ENCODE results near the gene DAND5. TPM values are rescaled to one million over a fixed set of nuclear protein-coding genes. Genes with fewer than 3 reads are reported as not detected.
A peak's percentile ranks its signal among the peaks of the same experiment; 100 is the strongest.

Gene DAND5
- total and polyA plus RNA-seq, 9 of the 15 experiments (the other 6 are each of a cell fraction or from before 2014, with no cell fraction given) = 0.22 to 0.83 (median 0.60) TPM

DNA sequence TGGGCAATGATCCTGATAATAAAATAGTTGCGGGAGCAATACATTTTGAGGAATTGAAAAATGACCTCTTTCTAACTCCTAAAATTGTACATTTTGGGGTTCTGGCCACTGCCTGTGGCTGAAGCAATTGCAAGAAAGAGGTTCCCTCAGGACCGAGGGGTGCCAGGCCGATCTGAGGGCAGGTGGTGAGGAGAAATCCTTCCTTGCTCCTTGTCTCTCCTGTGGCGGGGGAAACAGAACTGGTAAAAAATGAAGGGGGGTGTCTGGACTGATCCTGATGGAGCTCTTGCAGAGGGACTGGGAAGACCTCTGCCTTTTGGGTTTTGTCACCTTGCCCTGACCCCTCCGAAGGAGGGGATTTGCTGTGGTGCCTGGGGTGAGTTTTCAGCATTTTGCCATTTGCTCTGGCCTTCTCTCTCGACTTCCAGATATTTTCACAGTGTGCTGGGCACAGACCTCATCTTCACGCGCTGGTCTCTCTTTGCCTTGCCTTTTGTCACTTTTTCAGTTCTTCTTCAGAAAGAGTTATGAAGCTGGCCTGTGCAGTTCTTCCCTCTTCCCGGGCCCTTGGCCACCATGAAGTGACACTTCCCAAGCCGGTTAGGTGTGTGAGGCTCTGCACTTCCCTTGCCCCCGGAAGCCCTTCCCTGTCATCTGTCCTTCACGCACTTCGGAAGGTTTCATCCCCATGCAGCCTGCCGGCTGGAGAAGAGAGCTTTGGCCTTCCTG, 48.1 kb downstream of the DAND5 start:
- peak overlapping the region; percentile 39 for H3K4me2 ChIP-seq (ENCODE audit: insufficient read depth, low read length)
- no peaks in the 10 kb centered on the region for H3K27me3 ChIP-seq (ENCODE audit: control insufficient read depth in 2 of 2, insufficient read depth in 2 of 2, low read length in 2 of 2)
- CTCF ChIA-PET (ENCODE audit: low intra/inter-chr PET ratio) = no interaction called here
- no peak for ATAC-seq
- peak overlapping the region; percentile 49 to 76; a peak in 2 of 4 replicates for H3K9ac ChIP-seq (ENCODE audit: insufficient read depth in 1 of 2, low read depth in 2 of 2, low read length in 2 of 2)
- H3K9me1 ChIP-seq (ENCODE audit: control insufficient read depth, insufficient read depth, low read length) = no peaks in the 10 kb centered on the region
- POLR2A ChIA-PET = interaction anchor here (0.6 to 1.1 kb wide), 4 partner anchors 11 to 651 kb away, joined by 3 read pairs; no protein-coding TSS in a partner anchor
- no peak overlapping the region for H2AFZ ChIP-seq (ENCODE audit: low read depth, low read length)
- no peaks in the 10 kb centered on the region for H4K20me1 ChIP-seq (replicated peaks; ENCODE audit: control insufficient read depth, insufficient read depth, low read length)
- no peak for TF ChIP-seq CEBPG (CRISPR knock-in tag; IDR thresholded peaks at IDR 0.05)
- TF ChIP-seq CEBPG (tag; conservative IDR thresholded peaks at IDR 0.05 in 1 of 2, IDR thresholded peaks at IDR 0.05 in 1 of 2) = no peak
- peak; percentile 27 for TF ChIP-seq PRDM10 (IDR thresholded peaks at IDR 0.05; ENCODE audit: partially characterized antibody)
- TF ChIP-seq C11orf30 (IDR thresholded peaks at IDR 0.05; ENCODE audit: low read depth) = no peak
- 0 out of 2 replicates have a peak, but pooled peaks have one; percentile 31 for TF ChIP-seq XRCC5 (IDR thresholded peaks at IDR 0.05; ENCODE audit: low read depth, low read length)
- WGBS (ENCODE audit: insufficient coverage, low coverage, missing lambda C conversion rate) = 69% methylated on average over 14 of the region's 14 CpGs
- no peaks in the 10 kb centered on the region for H3K36me3 ChIP-seq (ENCODE audit: control insufficient read depth, insufficient read depth, low read length)
- BruUV-seq (replicated peaks) = no TSS peak
- H3K4me3 ChIP-seq = no peak overlapping the region
- DNase-seq (ENCODE audit: extremely low read depth in 1 of 4, low spot score in 3 of 4) = peak in 1 of 4 experiments; percentile 13
- H3K9me3 ChIP-seq (replicated peaks; ENCODE audit: control insufficient read depth, insufficient read depth, low read depth, low read length) = no peaks in the 10 kb centered on the region
- FAIRE-seq = peak; percentile 52
- in situ Hi-C loops (cut with MboI) = no loop called here
- peaks cover 57 to 66% of the 10 kb centered on the region in 2 experiments for H3K4me1 ChIP-seq (replicated peaks in 1 of 2; ENCODE audit: control insufficient read depth in 2 of 2, insufficient read depth in 2 of 2, low read length in 2 of 2)
- intact Hi-C loops (cut with micrococcal nuclease) = no loop called here
- H3K27ac ChIP-seq (ENCODE audit: extremely low read depth, low read depth, low read length) = peak overlapping the region; percentile 55; the same call in 1 of the 3 replicates
- peaks cover 91% of the 10 kb centered on the region for H3K79me2 ChIP-seq (ENCODE audit: control insufficient read depth, insufficient read depth, low read length)

Data from K562 (cell line).